Transverse colon (tissue), 4 donors: ENCODE data around the gene CCDC174.

Source experiments
- POLR2AphosphoS5 ChIP-seq, 3 donors: sonication (generic); formaldehyde crosslinking; IDR thresholded peaks; one replicate each; pipeline ENCODE4 v1.6.1; 2016; ENCODE audit warnings: antibody characterized with exemption in 3 of 3
- TF ChIP-seq, protein P1 (sequence below), 5 experiments: fragments of 200-600 bp in 3 of 5; fragments of 450-650 bp in 2 of 5; sonication (generic) in 3 of 5; IDR thresholded peaks; 1 replicate in 2 of 5; 2 replicates in 3 of 5; pipeline ENCODE4 v1.5.1; 2016 to 2017; ENCODE audit warnings: antibody characterized with exemption in 5 of 5, inconsistent platforms in 3 of 5, mild to moderate bottlenecking in 2 of 5, moderate library complexity in 1 of 5

DNA sequence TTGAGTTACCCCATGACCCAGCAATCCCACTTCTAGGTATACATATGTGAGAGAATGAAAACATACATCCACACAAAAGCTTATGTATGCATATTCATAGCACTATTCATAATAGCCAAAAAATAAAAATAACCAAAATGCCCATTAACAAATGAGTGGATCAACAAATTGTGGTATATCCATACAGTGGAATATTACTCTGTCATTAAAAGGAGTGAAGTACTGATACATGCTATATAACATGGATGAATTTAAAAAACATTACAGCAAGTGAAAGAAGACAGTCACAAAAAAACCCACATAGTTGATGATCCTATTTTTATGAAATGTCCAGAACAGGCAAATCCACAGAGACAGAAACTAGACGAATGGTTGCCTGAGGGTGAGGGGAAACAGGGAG is 28.6 kb downstream of the CCDC174 start:
- TF ChIP-seq, protein P1, sequence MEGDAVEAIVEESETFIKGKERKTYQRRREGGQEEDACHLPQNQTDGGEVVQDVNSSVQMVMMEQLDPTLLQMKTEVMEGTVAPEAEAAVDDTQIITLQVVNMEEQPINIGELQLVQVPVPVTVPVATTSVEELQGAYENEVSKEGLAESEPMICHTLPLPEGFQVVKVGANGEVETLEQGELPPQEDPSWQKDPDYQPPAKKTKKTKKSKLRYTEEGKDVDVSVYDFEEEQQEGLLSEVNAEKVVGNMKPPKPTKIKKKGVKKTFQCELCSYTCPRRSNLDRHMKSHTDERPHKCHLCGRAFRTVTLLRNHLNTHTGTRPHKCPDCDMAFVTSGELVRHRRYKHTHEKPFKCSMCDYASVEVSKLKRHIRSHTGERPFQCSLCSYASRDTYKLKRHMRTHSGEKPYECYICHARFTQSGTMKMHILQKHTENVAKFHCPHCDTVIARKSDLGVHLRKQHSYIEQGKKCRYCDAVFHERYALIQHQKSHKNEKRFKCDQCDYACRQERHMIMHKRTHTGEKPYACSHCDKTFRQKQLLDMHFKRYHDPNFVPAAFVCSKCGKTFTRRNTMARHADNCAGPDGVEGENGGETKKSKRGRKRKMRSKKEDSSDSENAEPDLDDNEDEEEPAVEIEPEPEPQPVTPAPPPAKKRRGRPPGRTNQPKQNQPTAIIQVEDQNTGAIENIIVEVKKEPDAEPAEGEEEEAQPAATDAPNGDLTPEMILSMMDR (IDR thresholded peaks at IDR 0.05), result no peak
- TF ChIP-seq POLR2AphosphoS5 (IDR thresholded peaks at IDR 0.05), result no peak
